Tibial nerve (tissue), 4 donors: ENCODE results near the gene CMIP.

Experiments
- CTCF ChIP-seq, 5 experiments: fragments of 200-600 bp in 3 of 5; fragments of 450-650 bp in 2 of 5; sonication (generic) in 3 of 5; IDR thresholded peaks; one replicate each; pipeline ENCODE4 v1.5.1; 2016 to 2019; ENCODE audit warnings: antibody characterized with exemption in 5 of 5, mild to moderate bottlenecking in 3 of 5, moderate library complexity in 2 of 5
- EP300 ChIP-seq, 2 donors: sonication (generic); formaldehyde crosslinking; IDR thresholded peaks; one replicate each; pipeline ENCODE4 v1.6.1; 2017; ENCODE audit warnings: antibody characterized with exemption in 2 of 2, mild to moderate bottlenecking in 1 of 2
- POLR2A ChIP-seq, 2 donors: fragments of 450-650 bp; IDR thresholded peaks; one replicate each; pipeline ENCODE4 v1.6.1; 2017; ENCODE audit warnings: antibody characterized with exemption in 2 of 2, mild to moderate bottlenecking in 2 of 2, moderate library complexity in 2 of 2

GRCh38 chr16:81543571-81543970, 99.0 kb downstream of the CMIP start:
- no peak for TF ChIP-seq POLR2A (IDR thresholded peaks at IDR 0.05)
- TF ChIP-seq CTCF (IDR thresholded peaks at IDR 0.05): no peak
- TF ChIP-seq EP300 (IDR thresholded peaks at IDR 0.05): no peak
